Calu3 (cell line): Measurements from ENCODE around the gene NLGN4Y. TPM values are rescaled to one million over a fixed set of nuclear protein-coding genes. Genes with fewer than 3 reads are reported as not detected.

Source experiments
- BruUV-seq: library from RNA; stranded (reverse); fragments of 400-500 nt; replicated peaks from 2 replicates; lab custom pipeline; 2021; lab: Mats Ljungman, UMichigan
- CTCF ChIA-PET: fragments of 300-600 bp; sonication (Branson Sonifier 250); formaldehyde crosslinking; loops from one replicate; lab custom pipeline; 2022; ENCODE audit warnings: antibody characterized with exemption; lab: Charles Lee
- DNase-seq: peaks from one replicate; pipeline ENCODE4 v3.0.0; 2022
- H3K27ac Mint-ChIP-seq: one replicate; pipeline ENCODE4 v1.8.0; 2022; ENCODE audit warnings: mixed read lengths; ENCODE audit not compliant: unreplicated experiment
- H3K27me3 Mint-ChIP-seq: one replicate; pipeline ENCODE4 v1.8.0; 2022; ENCODE audit warnings: mixed read lengths; ENCODE audit not compliant: unreplicated experiment
- H3K36me3 Mint-ChIP-seq: one replicate; pipeline ENCODE4 v1.8.0; 2022; ENCODE audit warnings: mild to moderate bottlenecking, moderate library complexity, mixed read lengths; ENCODE audit not compliant: insufficient read depth, unreplicated experiment
- H3K4me1 Mint-ChIP-seq: one replicate; pipeline ENCODE4 v1.8.0; 2022; ENCODE audit warnings: mild to moderate bottlenecking, low read depth, mixed read lengths; ENCODE audit not compliant: unreplicated experiment
- H3K4me3 Mint-ChIP-seq: one replicate; pipeline ENCODE4 v1.8.0; 2022; ENCODE audit warnings: mild to moderate bottlenecking, low read depth, moderate library complexity, mixed read lengths; ENCODE audit not compliant: unreplicated experiment
- H3K9me3 Mint-ChIP-seq: one replicate; pipeline ENCODE4 v1.8.0; 2022; ENCODE audit warnings: low read depth, mixed read lengths; ENCODE audit not compliant: unreplicated experiment
- intact Hi-C: fragments of 100-400 bp; cut with micrococcal nuclease; formaldehyde crosslinking; loops from one replicate; pipeline ENCODE4 v1.10.0; 2022; ENCODE audit not compliant: unreplicated experiment
- total RNA-seq: library from RNA; stranded (reverse); gene quantifications from 2 replicates; pipeline ENCODE4 v1.2.3, GENCODE V29; 2022
- TF ChIP-seq, protein P1 (sequence below): fragments of 200-600 bp; IDR thresholded peaks from one replicate; pipeline ENCODE4 v1.8.0; 2022; ENCODE audit warnings: antibody characterized with exemption; ENCODE audit not compliant: unreplicated experiment

Gene NLGN4Y
- total RNA-seq, 1 experiment from 2014 or later, result not detected

DNA sequence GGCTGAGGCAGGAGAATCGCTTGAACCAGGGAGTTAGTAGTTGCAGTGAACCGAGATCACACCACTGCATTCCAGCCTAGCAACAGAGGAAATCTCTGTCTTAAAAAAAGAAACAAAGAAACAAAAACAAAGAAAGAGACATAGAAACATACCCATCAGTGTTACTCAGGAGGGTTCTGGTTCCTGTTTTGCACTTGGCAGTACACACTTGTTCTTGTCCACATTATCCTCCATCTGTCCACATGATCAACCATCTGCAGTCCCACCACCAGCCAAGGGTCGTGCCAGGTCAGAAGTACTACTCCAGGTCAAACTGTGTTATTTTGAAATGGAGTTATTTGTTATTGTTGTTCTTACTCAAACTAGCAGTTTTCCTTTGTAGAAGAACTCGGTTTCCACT is 62.4 kb downstream of the NLGN4Y start:
- BruUV-seq, result no TSS peak
- Mint-ChIP-seq H3K9me3 (no peaks in the 10 kb centered on the region), H3K4me1 (no peaks in the 10 kb centered on the region), H3K4me3 (no peak overlapping the region), H3K27ac (no peak overlapping the region), H3K36me3 (no peaks in the 10 kb centered on the region), H3K27me3 (no peaks in the 10 kb centered on the region)
- DNase-seq, result no peak
- TF ChIP-seq, protein P1, sequence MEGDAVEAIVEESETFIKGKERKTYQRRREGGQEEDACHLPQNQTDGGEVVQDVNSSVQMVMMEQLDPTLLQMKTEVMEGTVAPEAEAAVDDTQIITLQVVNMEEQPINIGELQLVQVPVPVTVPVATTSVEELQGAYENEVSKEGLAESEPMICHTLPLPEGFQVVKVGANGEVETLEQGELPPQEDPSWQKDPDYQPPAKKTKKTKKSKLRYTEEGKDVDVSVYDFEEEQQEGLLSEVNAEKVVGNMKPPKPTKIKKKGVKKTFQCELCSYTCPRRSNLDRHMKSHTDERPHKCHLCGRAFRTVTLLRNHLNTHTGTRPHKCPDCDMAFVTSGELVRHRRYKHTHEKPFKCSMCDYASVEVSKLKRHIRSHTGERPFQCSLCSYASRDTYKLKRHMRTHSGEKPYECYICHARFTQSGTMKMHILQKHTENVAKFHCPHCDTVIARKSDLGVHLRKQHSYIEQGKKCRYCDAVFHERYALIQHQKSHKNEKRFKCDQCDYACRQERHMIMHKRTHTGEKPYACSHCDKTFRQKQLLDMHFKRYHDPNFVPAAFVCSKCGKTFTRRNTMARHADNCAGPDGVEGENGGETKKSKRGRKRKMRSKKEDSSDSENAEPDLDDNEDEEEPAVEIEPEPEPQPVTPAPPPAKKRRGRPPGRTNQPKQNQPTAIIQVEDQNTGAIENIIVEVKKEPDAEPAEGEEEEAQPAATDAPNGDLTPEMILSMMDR, result no peak
- CTCF ChIA-PET, result no interaction called here
- intact Hi-C loops, result no loop called here

DNA sequence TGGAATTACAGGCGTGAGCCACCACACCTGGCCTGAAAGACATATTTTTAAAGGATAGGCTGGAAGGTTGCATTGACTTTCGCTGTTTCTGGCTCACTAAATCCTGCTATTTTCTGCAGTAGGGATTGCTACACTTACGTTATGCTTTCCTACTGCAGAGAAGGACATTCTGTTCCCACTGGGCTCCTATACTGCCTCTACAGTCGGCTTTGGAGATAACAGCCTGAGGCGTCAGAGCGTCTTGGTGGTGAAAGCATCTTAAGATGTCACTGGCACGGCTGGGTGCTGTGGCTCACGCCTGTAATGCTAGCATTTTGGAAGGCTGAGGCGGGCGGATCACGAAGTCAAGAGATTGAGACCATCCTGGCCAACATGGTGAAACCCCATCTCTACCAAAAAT is 77.0 kb downstream of the NLGN4Y start:
- BruUV-seq, result no TSS peak
- Mint-ChIP-seq H3K27me3 (no peaks in the 10 kb centered on the region), H3K4me3 (no peak overlapping the region), H3K4me1 (no peaks in the 10 kb centered on the region), H3K36me3 (no peaks in the 10 kb centered on the region), H3K9me3 (no peaks in the 10 kb centered on the region), H3K27ac (no peak overlapping the region)
- TF ChIP-seq, protein P1, result no peak
- intact Hi-C loops, result no loop called here
- CTCF ChIA-PET, result no interaction called here
- no peak for DNase-seq

GRCh38 chrY:14617625-14618024 is 93.3 kb downstream of the NLGN4Y start:
- DNase-seq, result no peak
- no TSS peak for BruUV-seq
- Mint-ChIP-seq H3K4me1 (no peaks in the 10 kb centered on the region), H3K27ac (no peak overlapping the region), H3K36me3 (no peaks in the 10 kb centered on the region), H3K27me3 (no peaks in the 10 kb centered on the region), H3K9me3 (no peaks in the 10 kb centered on the region), H3K4me3 (no peak overlapping the region)
- intact Hi-C loops, result no loop called here
- CTCF ChIA-PET, result no interaction called here
- TF ChIP-seq, protein P1, result no peak

GRCh38 chrY:14618513-14618912 is 94.2 kb downstream of the NLGN4Y start:
- H3K27me3 Mint-ChIP-seq, result no peaks in the 10 kb centered on the region
- intact Hi-C loops, result no loop called here
- no peaks in the 10 kb centered on the region for H3K4me1 Mint-ChIP-seq
- TF ChIP-seq, protein P1, result no peak
- DNase-seq, result no peak
- CTCF ChIA-PET, result no interaction called here
- no peaks in the 10 kb centered on the region for H3K36me3 Mint-ChIP-seq
- no peak overlapping the region for H3K27ac Mint-ChIP-seq
- no peaks in the 10 kb centered on the region for H3K9me3 Mint-ChIP-seq
- H3K4me3 Mint-ChIP-seq, result no peak overlapping the region
- BruUV-seq, result no TSS peak
